ENCODE measurements around the gene MRPL4.

DNA sequence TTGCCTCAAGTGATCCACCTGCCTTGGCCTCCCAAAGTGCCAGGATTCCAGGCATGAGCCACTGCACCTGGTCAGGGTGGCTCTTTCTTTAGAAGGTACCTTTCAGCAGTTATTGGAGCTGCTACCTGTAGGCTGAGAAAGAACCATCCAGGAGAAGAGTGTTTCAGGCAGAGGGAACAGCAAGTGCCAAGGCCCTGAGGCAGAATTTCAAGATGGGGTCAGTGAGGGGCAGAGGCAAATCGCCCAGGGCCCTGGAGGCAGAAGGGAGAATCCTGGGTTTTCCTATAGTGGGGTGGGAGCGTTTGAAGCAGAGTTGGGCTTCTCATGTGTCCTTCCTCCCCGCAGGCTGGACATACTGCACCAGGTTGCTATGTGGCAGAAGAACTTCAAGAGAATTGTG lies 2.2 kb downstream of the MRPL4 start:
- TF ChIP-seq, protein P1, sequence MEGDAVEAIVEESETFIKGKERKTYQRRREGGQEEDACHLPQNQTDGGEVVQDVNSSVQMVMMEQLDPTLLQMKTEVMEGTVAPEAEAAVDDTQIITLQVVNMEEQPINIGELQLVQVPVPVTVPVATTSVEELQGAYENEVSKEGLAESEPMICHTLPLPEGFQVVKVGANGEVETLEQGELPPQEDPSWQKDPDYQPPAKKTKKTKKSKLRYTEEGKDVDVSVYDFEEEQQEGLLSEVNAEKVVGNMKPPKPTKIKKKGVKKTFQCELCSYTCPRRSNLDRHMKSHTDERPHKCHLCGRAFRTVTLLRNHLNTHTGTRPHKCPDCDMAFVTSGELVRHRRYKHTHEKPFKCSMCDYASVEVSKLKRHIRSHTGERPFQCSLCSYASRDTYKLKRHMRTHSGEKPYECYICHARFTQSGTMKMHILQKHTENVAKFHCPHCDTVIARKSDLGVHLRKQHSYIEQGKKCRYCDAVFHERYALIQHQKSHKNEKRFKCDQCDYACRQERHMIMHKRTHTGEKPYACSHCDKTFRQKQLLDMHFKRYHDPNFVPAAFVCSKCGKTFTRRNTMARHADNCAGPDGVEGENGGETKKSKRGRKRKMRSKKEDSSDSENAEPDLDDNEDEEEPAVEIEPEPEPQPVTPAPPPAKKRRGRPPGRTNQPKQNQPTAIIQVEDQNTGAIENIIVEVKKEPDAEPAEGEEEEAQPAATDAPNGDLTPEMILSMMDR (IDR thresholded peaks at IDR 0.05 in 2 of 3, conservative IDR thresholded peaks at IDR 0.05 in 1 of 3; ENCODE audit: borderline replicate concordance in 1 of 3, insufficient read depth in 1 of 3, low read depth in 2 of 3, low read length in 2 of 3): no peak
- TF ChIP-seq EGR1 (IDR thresholded peaks at IDR 0.05; ENCODE audit: low read depth): no peak
- no peak for TF ChIP-seq POLR2A (IDR thresholded peaks at IDR 0.05; ENCODE audit: borderline replicate concordance, extremely low read depth, insufficient read depth, insufficient read length)
- TF ChIP-seq, protein P2, sequence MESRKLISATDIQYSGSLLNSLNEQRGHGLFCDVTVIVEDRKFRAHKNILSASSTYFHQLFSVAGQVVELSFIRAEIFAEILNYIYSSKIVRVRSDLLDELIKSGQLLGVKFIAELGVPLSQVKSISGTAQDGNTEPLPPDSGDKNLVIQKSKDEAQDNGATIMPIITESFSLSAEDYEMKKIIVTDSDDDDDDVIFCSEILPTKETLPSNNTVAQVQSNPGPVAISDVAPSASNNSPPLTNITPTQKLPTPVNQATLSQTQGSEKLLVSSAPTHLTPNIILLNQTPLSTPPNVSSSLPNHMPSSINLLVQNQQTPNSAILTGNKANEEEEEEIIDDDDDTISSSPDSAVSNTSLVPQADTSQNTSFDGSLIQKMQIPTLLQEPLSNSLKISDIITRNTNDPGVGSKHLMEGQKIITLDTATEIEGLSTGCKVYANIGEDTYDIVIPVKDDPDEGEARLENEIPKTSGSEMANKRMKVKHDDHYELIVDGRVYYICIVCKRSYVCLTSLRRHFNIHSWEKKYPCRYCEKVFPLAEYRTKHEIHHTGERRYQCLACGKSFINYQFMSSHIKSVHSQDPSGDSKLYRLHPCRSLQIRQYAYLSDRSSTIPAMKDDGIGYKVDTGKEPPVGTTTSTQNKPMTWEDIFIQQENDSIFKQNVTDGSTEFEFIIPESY (IDR thresholded peaks at IDR 0.05; ENCODE audit: extremely low read depth, insufficient replicate concordance, low read length): no peak
- no peak for TF ChIP-seq CEBPB (IDR thresholded peaks at IDR 0.05; ENCODE audit: low read depth)
- no peak for TF ChIP-seq EZH2phosphoT487 (IDR thresholded peaks at IDR 0.05; ENCODE audit: borderline replicate concordance)
- TF ChIP-seq JUND (IDR thresholded peaks at IDR 0.05): no peak
- no peak for TF ChIP-seq POLR2AphosphoS5 (IDR thresholded peaks at IDR 0.05; ENCODE audit: low read depth, low read length)
- TF ChIP-seq, protein P3, sequence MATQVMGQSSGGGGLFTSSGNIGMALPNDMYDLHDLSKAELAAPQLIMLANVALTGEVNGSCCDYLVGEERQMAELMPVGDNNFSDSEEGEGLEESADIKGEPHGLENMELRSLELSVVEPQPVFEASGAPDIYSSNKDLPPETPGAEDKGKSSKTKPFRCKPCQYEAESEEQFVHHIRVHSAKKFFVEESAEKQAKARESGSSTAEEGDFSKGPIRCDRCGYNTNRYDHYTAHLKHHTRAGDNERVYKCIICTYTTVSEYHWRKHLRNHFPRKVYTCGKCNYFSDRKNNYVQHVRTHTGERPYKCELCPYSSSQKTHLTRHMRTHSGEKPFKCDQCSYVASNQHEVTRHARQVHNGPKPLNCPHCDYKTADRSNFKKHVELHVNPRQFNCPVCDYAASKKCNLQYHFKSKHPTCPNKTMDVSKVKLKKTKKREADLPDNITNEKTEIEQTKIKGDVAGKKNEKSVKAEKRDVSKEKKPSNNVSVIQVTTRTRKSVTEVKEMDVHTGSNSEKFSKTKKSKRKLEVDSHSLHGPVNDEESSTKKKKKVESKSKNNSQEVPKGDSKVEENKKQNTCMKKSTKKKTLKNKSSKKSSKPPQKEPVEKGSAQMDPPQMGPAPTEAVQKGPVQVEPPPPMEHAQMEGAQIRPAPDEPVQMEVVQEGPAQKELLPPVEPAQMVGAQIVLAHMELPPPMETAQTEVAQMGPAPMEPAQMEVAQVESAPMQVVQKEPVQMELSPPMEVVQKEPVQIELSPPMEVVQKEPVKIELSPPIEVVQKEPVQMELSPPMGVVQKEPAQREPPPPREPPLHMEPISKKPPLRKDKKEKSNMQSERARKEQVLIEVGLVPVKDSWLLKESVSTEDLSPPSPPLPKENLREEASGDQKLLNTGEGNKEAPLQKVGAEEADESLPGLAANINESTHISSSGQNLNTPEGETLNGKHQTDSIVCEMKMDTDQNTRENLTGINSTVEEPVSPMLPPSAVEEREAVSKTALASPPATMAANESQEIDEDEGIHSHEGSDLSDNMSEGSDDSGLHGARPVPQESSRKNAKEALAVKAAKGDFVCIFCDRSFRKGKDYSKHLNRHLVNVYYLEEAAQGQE (IDR thresholded peaks at IDR 0.05; ENCODE audit: low read depth): no peak
- TF ChIP-seq EZH2 (IDR thresholded peaks at IDR 0.05): no peak
- TF ChIP-seq, protein P4, sequence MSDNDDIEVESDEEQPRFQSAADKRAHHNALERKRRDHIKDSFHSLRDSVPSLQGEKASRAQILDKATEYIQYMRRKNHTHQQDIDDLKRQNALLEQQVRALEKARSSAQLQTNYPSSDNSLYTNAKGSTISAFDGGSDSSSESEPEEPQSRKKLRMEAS (IDR thresholded peaks at IDR 0.05): no peak
